Peyer's patch (tissue), 4 donors: Measurements from ENCODE around the gene CDH12. TPM values are rescaled to one million over a fixed set of nuclear protein-coding genes. Genes with fewer than 3 reads are reported as not detected.

Experiments
- DNase-seq, 3 donors: peaks; one replicate each; pipeline ENCODE4 v3.0.0-alpha.2; 2017 to 2019
- H3K27ac ChIP-seq, 4 donors: fragments of 200-600 bp; sonication (generic); one replicate each; pipeline ENCODE4 v1.5.1; 2016 to 2019
- H3K27me3 ChIP-seq, 2 donors: fragments of 200-600 bp; sonication (generic); one replicate each; pipeline ENCODE4 v1.5.1; 2019
- H3K36me3 ChIP-seq, 3 donors: fragments of 200-600 bp; sonication (generic); one replicate each; pipeline ENCODE4 v1.5.1; 2016 to 2019
- H3K4me1 ChIP-seq, 4 donors: fragments of 200-600 bp; sonication (generic); one replicate each; pipeline ENCODE4 v1.5.1; 2016 to 2019
- H3K4me3 ChIP-seq, 4 donors: fragments of 200-600 bp; sonication (generic); 1 replicate in 3 of 4; 2 replicates in 1 of 4; pipeline ENCODE4 v1.5.1; 2016 to 2019; ENCODE audit warnings: mild to moderate bottlenecking in 1 of 4
- H3K9me3 ChIP-seq, 4 donors: fragments of 200-600 bp; sonication (generic); one replicate each; pipeline ENCODE4 v1.5.1; 2016 to 2019; ENCODE audit warnings: mild to moderate bottlenecking in 1 of 4
- POLR2A ChIP-seq, 2 donors: fragments of 450-650 bp; IDR thresholded peaks; one replicate each; pipeline ENCODE4 v1.5.1; 2017; ENCODE audit warnings: antibody characterized with exemption in 2 of 2, mild to moderate bottlenecking in 2 of 2, moderate library complexity in 2 of 2
- total RNA-seq, 4 donors: library from RNA; depleted of rRNA; stranded (reverse); fragments of >200 nt; gene quantifications; one replicate each; pipeline ENCODE4 v1.1.0, GENCODE V29; 2016
- TF ChIP-seq, protein P1 (sequence below), 6 experiments: fragments of 450-650 bp in 4 of 6; fragments of 200-600 bp in 2 of 6; sonication (generic) in 1 of 6; IDR thresholded peaks; one replicate each; pipeline ENCODE4 v1.5.1; 2017 to 2019; ENCODE audit warnings: antibody characterized with exemption in 6 of 6, mild to moderate bottlenecking in 3 of 6, moderate library complexity in 1 of 6

The CDH12 gene
- total RNA-seq, 4 donors from 2014 or later: not detected

DNA sequence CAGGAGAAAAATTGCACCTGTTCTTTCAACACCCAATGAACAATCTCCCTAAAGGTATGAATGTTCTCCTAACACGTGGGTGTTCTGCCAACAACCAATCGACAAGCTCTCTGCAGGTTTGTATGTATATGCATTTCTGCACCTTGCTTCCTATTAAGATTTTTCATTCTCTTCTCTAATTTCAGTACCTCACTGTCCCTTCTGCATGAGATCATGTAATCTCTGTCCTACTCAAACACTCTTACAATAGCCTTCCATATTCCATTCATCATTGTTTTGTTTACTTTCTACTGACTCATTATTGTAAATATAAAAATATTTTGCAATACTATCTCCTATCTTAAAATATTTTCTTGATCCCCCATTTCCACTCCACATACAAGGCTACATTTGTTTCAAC, 382.0 kb downstream of the CDH12 start:
- no peak for TF ChIP-seq POLR2A (IDR thresholded peaks at IDR 0.05)
- TF ChIP-seq, protein P1, sequence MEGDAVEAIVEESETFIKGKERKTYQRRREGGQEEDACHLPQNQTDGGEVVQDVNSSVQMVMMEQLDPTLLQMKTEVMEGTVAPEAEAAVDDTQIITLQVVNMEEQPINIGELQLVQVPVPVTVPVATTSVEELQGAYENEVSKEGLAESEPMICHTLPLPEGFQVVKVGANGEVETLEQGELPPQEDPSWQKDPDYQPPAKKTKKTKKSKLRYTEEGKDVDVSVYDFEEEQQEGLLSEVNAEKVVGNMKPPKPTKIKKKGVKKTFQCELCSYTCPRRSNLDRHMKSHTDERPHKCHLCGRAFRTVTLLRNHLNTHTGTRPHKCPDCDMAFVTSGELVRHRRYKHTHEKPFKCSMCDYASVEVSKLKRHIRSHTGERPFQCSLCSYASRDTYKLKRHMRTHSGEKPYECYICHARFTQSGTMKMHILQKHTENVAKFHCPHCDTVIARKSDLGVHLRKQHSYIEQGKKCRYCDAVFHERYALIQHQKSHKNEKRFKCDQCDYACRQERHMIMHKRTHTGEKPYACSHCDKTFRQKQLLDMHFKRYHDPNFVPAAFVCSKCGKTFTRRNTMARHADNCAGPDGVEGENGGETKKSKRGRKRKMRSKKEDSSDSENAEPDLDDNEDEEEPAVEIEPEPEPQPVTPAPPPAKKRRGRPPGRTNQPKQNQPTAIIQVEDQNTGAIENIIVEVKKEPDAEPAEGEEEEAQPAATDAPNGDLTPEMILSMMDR (IDR thresholded peaks at IDR 0.05): no peak
- Histone ChIP-seq H3K9me3 (no peaks in the 10 kb centered on the region), H3K36me3 (no peaks in the 10 kb centered on the region), H3K27me3 (no peaks in the 10 kb centered on the region), H3K4me1 (no peaks in the 10 kb centered on the region), H3K4me3 (no peak overlapping the region), H3K27ac (no peak overlapping the region)
- DNase-seq: no peak

DNA sequence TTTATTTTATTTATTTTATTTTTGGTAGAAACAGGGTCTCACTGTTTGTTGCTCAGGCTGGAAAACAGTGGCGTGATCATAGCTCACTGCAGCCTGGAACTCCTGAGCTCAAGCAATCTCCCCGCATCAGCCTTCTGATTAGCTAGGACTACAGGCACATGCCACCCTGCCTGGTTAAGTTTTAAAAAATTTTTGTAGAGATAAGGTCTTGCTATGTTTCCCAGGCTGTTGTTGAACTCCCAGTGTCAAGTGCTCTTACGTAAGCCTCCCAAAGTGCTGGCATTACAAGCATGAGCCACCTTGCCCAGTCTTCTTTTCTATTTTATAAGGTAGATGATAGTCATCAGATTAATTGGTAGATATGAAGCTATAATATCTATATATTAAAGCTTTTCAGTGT, 382.7 kb downstream of the CDH12 start:
- Histone ChIP-seq H3K9me3 (no peaks in the 10 kb centered on the region), H3K36me3 (no peaks in the 10 kb centered on the region), H3K27me3 (no peaks in the 10 kb centered on the region), H3K4me1 (no peaks in the 10 kb centered on the region), H3K4me3 (no peak overlapping the region), H3K27ac (no peak overlapping the region)
- no peak for DNase-seq
- TF ChIP-seq, protein P1 (IDR thresholded peaks at IDR 0.05): no peak
- no peak for TF ChIP-seq POLR2A (IDR thresholded peaks at IDR 0.05)

DNA sequence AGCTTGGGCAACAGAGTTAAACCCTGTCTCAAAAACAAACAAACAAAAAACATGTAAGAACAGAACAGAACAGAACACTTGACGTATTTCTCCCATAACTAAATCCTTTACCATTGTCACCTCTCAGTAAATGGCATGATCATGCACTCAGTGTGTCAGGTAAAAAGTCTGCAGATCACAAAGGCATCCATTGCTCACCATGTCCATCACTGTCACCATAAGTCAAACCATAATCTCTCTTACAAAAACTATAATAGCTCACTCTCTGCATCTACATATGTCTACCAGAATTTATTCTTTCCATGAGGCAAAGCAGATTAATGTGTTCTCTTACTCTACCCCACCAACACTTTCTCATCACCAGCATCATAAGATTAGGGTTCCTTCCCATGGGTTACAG, 387.5 kb downstream of the CDH12 start:
- H3K4me3 ChIP-seq: no peak overlapping the region
- DNase-seq: no peak
- TF ChIP-seq, protein P1 (IDR thresholded peaks at IDR 0.05): no peak
- no peak for TF ChIP-seq POLR2A (IDR thresholded peaks at IDR 0.05)
- no peaks in the 10 kb centered on the region for H3K9me3 ChIP-seq
- no peak overlapping the region for H3K27ac ChIP-seq
- H3K36me3 ChIP-seq: no peaks in the 10 kb centered on the region
- no peaks in the 10 kb centered on the region for H3K4me1 ChIP-seq
- no peaks in the 10 kb centered on the region for H3K27me3 ChIP-seq

DNA sequence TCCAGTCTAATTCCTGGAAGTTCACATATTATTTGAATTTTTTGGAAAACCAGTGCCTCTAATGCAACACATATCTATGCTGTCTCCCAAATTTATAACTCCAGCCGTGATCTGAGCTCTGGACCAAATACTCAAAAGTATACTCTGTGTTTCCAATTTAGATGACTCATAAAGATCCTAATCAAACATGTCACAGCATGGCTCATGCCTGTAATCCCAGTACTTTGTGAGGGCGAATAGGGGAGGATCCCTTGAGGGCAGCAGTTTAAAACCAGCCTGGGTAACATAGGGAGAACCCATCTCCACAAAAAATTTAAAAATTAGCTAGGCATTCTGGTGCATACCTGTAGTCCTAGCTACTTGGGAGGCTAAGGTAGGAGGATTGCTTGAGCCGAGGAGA, 388.0 kb downstream of the CDH12 start:
- H3K4me3 ChIP-seq: no peak overlapping the region
- H3K36me3 ChIP-seq: no peaks in the 10 kb centered on the region
- no peak overlapping the region for H3K27ac ChIP-seq
- no peaks in the 10 kb centered on the region for H3K27me3 ChIP-seq
- no peaks in the 10 kb centered on the region for H3K9me3 ChIP-seq
- no peak for TF ChIP-seq POLR2A (IDR thresholded peaks at IDR 0.05)
- TF ChIP-seq, protein P1 (IDR thresholded peaks at IDR 0.05): no peak
- DNase-seq: no peak
- no peaks in the 10 kb centered on the region for H3K4me1 ChIP-seq

DNA sequence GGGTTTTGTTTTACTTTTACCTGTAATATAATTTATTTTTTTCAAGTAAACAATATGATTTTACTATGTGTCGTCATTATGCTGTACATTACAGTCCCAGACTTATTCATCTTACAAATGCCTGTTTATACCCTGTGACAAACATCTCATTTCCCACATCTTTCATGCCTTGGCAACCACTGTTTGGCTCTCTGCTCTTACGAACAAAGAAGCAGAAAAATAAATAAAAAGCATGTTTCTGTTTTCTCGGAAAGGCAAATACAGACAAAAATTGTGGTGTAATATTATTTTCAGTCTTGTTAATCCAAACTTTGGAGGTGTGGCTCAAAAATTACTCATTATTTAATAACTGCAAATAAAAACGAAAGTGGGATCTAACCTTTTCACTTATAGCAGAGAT, 393.0 kb downstream of the CDH12 start:
- TF ChIP-seq, protein P1 (IDR thresholded peaks at IDR 0.05): no peak
- TF ChIP-seq POLR2A (IDR thresholded peaks at IDR 0.05): no peak
- Histone ChIP-seq H3K36me3 (no peaks in the 10 kb centered on the region), H3K9me3 (no peaks in the 10 kb centered on the region), H3K27ac (no peak overlapping the region), H3K27me3 (no peaks in the 10 kb centered on the region), H3K4me1 (no peaks in the 10 kb centered on the region), H3K4me3 (no peak overlapping the region)
- DNase-seq: no peak

DNA sequence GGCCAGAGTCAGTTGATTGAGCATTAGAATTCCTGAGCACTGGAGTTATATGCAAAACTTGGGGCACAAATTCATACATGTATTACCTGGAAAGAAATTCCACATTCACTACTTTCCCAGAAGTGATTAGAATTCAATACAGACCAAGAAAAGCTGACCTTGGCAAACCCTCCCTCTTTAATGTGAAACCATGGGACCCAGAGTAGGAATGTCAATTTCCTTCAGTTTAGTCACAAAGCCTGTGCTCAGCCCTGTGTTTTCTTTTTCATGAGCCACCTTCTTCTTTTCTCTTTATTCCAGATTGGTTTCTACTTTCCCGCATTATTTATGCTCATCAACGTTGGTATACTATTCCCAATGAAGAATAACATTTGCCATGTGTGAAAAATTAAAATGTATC, 420.2 kb downstream of the CDH12 start:
- no peak overlapping the region for H3K4me3 ChIP-seq
- H3K9me3 ChIP-seq: no peaks in the 10 kb centered on the region
- H3K36me3 ChIP-seq: no peaks in the 10 kb centered on the region
- H3K4me1 ChIP-seq: no peaks in the 10 kb centered on the region
- H3K27ac ChIP-seq: no peak overlapping the region
- no peaks in the 10 kb centered on the region for H3K27me3 ChIP-seq
- no peak for TF ChIP-seq POLR2A (IDR thresholded peaks at IDR 0.05)
- TF ChIP-seq, protein P1 (IDR thresholded peaks at IDR 0.05): no peak
- no peak for DNase-seq
